Gastrocnemius medialis (tissue), 4 donors: ENCODE data around the gene GCK.

Experiments used
- POLR2A ChIP-seq, 2 donors: fragments of 450-650 bp; IDR thresholded peaks; one replicate each; pipeline ENCODE4 v1.6.1; 2017; ENCODE audit warnings: antibody characterized with exemption in 2 of 2, mild to moderate bottlenecking in 2 of 2, moderate library complexity in 2 of 2
- TF ChIP-seq, protein P1 (sequence below), 5 experiments: fragments of 450-650 bp in 3 of 5; fragments of 200-600 bp in 2 of 5; sonication (generic) in 2 of 5; IDR thresholded peaks in 4 of 5; conservative IDR thresholded peaks in 1 of 5; 1 replicate in 4 of 5; 2 replicates in 1 of 5; pipeline ENCODE4 v1.5.1; 2016 to 2019; ENCODE audit warnings: antibody characterized with exemption in 5 of 5, mild to moderate bottlenecking in 3 of 5, moderate library complexity in 3 of 5

DNA sequence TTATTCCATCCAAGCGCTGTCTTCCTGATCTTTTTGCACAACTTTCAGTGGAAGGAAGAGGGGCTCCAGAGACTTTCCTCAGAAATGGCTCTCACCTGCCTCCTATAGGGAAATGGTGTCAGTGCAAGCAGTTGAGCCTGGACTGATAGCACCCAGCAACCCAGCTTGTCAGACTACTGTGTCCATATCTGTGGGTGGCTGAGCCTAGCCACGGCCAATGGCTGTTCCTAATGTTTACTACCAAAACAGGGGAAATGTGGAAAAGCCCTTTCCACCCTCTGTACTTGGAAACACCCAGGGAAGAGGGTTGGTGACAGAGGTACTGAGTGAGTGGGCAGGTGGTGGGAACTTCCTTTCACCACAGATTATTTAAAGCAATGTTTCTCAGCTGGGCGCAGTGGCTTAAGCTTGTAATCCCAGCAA is 7.2 kb upstream of the GCK start:
- TF ChIP-seq, protein P1, sequence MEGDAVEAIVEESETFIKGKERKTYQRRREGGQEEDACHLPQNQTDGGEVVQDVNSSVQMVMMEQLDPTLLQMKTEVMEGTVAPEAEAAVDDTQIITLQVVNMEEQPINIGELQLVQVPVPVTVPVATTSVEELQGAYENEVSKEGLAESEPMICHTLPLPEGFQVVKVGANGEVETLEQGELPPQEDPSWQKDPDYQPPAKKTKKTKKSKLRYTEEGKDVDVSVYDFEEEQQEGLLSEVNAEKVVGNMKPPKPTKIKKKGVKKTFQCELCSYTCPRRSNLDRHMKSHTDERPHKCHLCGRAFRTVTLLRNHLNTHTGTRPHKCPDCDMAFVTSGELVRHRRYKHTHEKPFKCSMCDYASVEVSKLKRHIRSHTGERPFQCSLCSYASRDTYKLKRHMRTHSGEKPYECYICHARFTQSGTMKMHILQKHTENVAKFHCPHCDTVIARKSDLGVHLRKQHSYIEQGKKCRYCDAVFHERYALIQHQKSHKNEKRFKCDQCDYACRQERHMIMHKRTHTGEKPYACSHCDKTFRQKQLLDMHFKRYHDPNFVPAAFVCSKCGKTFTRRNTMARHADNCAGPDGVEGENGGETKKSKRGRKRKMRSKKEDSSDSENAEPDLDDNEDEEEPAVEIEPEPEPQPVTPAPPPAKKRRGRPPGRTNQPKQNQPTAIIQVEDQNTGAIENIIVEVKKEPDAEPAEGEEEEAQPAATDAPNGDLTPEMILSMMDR (IDR thresholded peaks at IDR 0.05 in 4 of 5, conservative IDR thresholded peaks at IDR 0.05 in 1 of 5) = peak in 4 of 5 experiments; percentile 18 to 59 (median 48)
- TF ChIP-seq POLR2A (IDR thresholded peaks at IDR 0.05) = no peak
